K562 (cell line): ENCODE measurements around the gene GTF2A1L.

ENCODE experiments used
- CBX5 ChIP-seq: IDR thresholded peaks from 2 replicates; pipeline ENCODE4 v1.6.1; 2014; ENCODE audit warnings: low read depth, borderline replicate concordance
- SRF ChIP-seq, 2 experiments: fragments of 250-450, 450-650 bp in 1 of 2; sonication (Bioruptor Pico) in 1 of 2; sonication (generic) in 1 of 2; formaldehyde crosslinking; IDR thresholded peaks; 2 replicates each; pipeline versions ENCODE4 v1.5.0 to v1.5.1; 2020 to 2022; ENCODE audit warnings: mild to moderate bottlenecking in 1 of 2, missing genetic modification reagents in 1 of 2
- TEAD2 ChIP-seq: fragments of 450-650 bp; IDR thresholded peaks from 2 replicates; pipeline ENCODE4 v1.6.1; 2016; ENCODE audit warnings: missing genetic modification characterization, control low read depth, missing compliant biosample characterization

DNA sequence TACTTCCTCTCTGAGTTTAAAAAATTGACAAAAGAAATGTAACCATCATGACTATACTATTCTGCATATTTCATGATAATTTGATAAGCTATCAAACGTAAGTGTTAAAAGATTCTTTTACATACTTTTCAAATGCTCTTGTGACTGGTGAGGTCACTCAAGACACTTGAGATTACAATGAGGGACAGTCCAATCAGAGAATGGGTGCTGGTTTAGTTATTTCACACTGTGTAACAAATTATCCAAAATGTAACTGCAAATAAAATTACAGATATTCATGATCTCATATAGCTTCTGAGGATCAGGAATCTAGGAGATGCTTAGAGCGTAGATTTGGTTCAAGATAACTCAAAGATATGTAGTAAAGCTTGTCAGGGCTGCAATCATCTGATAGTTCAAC is 4.4 kb upstream of the GTF2A1L start:
- TF ChIP-seq SRF (CRISPR knock-in tag; IDR thresholded peaks at IDR 0.05) (no peak), TEAD2 (no peak), CBX5 (no peak)
